ENCODE measurements around the gene SLC2A6. TPM values are rescaled to one million over a fixed set of nuclear protein-coding genes. Genes with fewer than 3 reads are reported as not detected.

SLC2A6 gene
- total RNA-seq, 1 donor from 2014 or later, result 21.7 TPM

DNA sequence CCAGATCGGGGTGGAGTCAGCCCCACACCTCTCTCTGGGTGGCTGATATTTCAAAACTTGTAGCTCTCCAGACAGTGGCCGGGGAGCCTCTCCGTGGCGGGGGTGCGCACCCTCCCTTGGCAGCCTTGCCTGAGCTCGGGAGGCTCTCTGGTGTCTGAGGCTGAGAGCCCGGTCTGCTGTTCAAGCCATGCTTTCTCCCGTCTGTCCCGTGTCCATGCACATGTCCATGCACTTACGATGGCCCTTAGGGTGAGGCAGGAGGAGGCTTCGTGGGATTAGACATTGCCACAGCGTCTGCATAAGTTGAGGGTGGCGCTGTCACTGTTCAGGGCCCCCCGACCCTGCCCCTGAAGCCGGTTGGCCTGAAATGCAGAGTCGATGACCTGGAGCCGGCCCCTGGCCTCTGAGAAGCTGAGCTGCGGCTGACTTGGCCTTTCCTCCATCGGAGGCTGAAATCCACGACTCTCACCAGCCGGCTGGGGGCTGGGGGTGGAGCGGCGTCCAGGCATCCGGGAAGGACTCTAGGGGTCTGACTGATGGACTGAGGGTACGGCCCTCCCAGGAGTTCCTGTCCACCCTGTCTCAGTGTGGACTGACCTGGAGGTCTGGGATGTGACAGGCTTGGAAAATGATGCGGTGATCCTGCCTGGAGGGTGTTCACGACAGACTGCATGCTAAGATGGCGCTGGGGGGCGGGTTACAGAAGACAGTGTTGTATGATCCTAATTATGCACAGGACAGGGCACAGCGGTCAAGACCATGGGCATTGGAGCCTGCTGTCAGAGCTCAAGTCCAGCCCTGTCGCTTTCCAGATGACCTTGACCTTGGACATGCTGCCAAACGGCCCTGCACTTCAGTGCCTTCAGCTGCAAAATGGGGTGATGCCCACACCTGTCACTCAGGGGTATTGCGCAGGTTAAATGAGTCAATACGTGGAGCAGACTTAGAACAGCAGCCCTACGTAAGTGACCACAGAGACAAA lies 18.3 kb upstream of the SLC2A6 start:
- DNase-seq (ENCODE audit: low read depth), result no peak

DNA sequence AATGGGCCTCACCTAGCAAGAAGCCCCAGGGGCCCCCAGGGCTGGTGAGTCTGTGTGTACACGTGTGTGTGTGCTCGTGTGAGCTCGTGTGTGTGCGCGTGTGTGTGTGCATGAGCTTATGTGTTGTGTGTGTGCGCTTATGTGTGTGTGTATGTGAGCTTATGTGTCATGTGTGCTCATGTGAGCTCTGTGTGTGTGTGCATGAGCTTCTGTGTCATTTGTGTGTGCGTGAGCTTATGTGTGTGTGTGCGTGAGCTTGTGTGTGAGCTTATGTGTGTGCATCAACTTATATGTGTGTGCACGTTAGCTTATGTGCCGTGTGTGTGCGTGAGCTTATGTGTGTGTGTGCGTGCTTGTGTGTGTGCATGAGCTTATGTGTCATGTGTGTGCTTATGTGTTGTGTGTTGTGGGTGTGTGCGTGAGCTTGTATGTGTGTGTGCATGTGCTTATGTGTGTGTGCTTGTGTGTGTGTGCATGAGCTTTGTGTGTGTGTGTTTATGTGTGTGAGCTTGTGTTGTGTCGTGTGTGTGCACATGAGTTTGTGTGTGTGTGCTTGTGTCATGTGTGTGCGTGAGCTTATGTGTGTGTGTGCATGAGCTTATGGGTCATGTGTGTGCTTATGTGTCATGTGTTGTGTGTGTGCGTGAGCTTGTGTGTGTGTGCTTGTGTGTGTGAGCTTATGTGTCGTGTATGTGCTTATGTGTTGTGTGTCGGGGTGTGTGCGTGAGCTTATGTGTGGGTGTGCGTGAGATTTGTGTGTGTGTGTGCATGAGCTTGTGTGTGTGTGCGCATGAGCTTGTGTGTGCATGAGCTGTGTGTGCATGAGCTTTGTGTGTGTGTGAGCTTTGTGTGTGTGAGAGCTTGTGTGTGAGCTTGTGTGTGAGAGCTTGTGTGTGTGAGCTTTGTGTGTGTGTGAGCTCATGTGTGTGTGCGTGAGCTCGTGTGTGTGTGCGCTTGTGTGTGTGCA lies 16.7 kb upstream of the SLC2A6 start:
- no peak for DNase-seq (ENCODE audit: low read depth)

DNA sequence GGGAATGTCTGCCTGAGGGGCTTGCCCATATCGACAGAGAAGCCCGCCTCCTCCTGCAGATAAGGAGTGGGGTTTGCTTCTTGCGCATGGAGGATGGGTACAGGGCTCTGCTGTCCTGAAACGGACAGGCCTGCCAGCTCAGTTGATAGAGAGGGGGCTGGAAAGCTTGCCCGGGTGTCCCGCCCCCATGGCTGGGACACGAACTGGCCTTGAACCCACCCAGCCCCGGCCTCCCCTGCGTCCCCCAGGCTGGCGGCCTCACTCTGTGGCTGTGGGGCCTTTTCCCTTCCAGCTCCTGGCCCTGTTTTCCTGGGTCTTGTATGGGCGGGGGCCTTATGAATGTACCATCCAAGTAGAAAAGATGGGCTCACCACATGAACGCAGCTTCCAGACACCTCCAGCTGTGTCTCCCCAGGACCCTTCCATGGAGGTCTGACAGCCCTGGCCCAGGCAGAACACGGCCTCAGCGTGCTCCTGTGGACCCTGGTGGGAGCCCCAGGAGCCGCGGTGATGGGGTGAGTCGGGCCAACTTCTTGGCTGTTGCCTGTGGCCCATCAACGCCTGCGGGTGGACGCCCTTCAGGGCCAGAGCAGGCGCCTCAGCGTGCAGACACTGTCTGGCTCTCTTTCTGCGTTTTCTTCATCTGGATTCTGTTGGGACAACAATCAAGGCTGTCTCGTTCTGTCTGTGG lies 15.9 kb upstream of the SLC2A6 start:
- DNase-seq (ENCODE audit: low read depth), result no peak

DNA sequence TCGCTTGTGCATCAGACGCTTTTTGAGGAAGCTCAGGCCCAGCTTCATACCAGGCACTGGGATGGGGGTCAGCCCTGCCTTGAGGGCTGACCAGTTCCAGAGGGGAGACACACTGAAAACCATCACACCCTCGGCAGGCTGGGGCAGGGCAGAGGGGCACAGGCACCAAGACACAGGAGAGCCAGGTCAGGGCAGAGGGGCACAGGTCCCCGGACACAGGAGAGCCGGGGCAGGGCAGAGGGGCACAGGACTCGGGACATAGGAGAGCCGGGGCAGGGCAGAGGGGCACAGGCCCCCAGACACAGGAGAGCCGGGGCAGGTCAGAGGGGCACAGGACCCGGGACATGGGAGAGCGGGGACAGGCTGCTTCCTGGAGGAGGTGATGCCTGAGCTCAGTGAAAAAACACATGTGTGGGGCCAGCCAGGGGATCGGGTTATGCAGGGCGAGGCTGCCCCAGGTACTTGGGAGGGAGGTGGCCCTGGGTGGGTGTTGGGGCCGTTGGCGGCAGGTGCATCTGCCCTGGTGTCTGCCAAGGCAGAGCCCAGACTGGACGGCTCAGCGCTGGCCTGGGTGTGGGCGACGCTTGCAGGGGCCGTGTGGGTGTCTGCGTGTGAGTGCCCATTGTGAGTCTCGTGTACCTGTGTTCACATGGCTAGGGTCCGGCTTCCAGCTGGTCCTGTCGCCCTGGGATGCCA lies 15.1 kb upstream of the SLC2A6 start:
- no peak for DNase-seq (ENCODE audit: low read depth)

DNA sequence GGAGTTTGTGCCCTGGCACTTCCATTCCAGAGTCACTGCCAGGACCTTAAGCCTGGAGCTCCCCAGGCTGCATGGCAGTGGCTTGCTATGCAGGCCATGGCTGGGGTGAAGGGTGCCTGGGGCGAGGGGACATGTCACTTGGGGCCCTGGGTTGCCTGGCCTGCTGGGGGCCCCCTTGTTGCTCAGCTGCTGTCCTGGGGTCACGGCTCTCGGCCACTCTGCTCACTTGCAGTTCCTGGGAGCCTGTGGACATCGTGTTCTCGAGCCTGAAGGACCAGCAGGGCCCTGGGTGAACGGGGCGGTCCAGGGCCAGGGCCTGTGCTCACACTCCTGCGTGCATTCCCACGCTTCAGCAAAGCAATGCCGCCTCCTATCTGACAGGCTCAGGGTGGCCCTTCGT lies 14.5 kb upstream of the SLC2A6 start:
- DNase-seq (ENCODE audit: low read depth), result no peak

DNA sequence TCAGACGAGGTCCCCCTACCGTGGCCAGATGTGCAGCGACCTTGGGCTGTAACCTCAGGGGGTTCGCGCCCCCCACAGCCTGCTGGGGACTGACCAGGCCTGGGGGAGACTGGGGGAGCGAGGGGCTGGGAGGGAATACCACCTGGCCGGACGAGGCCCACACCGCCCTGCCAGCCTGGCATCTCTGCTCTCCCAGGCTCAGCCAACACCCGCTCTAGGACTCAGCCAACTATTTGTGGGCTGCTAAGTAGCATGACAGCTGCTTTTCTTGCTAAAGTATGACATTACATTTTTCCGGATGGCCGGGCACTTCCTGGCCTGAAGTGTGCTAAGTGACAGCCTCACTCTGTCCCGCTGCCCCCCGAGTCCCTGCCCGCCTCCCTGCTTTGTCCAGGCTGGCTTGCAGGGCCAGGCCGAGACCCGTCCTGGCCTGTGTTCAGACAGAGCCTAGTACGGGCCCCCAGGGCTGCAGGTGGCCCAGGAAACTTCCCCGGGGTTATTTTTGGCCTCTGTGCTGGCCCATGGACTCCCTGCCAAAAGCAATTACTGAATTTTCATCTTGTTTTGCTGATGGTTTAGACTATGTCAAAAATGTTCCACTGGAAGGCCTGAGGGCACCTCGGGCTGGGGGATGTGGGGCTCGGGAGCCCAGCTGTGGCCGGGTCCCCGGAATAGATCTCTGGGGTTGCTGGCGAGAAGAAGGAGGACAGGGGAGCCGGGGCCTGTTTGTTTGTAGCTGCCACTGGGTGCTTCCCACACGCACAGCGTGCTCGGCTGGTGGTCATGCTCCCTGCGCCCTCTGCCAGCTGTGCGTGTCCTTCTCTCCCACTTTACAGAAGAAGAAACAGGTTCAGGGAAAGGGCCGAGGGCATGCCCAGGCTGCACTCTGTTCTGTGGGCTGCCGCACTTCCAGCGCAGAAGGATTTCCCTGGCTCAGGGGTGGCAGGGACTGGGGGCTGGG lies 13.4 kb upstream of the SLC2A6 start:
- DNase-seq (ENCODE audit: low read depth), result no peak

DNA sequence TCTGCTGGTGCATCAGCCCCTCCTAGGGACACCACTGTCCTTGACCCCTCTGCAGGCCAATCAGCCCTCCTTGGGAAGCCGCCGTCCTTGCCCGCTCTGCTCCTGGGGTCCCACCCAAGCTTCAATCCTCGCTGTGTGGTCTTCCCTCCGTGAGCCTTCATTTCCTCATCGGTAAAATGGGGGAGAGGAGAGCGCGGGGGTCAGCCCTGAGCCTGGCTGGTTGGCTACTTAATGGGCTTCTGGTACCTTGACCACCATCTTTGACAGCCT lies 12.7 kb upstream of the SLC2A6 start:
- no peak for DNase-seq (ENCODE audit: low read depth)

DNA sequence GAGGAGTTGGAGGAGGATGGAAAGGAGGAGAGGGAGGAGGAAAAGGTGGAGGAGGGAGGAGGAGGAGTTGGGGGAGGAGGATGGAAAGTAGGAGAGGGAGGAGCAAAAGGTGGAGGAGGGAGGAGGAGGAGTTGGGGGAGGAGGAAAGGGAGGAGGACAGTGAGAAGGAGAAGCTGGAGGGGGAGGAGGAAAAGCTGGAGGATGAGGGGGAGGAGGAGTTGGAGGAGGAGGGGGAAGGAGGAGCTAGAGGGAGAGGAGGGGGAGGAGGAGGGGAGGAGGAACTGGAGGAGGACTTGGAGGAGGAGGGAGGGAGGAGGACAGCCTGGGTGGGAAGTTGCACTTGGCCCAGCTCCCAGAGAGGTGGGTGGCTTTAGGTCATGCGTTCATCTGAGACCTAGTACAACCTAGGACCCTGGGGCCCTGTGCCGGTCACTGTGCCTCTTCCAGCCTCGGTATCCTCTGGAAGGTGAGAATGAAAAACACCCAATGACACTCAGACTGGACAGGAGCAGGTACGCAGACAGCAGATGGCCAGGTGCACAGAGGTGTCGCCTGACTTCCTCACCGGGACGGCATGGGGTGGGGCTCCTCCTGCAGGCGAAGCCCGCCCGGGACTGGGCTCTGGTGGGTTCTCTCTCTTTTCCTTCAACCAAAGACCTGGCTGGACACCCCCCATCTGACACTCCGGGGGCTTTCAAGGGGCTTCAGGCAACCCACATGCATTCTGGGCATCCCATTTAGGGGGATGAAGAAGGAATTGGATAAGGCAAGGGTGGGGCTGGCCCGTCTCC lies 12.2 kb upstream of the SLC2A6 start:
- no peak for DNase-seq (ENCODE audit: low read depth)

DNA sequence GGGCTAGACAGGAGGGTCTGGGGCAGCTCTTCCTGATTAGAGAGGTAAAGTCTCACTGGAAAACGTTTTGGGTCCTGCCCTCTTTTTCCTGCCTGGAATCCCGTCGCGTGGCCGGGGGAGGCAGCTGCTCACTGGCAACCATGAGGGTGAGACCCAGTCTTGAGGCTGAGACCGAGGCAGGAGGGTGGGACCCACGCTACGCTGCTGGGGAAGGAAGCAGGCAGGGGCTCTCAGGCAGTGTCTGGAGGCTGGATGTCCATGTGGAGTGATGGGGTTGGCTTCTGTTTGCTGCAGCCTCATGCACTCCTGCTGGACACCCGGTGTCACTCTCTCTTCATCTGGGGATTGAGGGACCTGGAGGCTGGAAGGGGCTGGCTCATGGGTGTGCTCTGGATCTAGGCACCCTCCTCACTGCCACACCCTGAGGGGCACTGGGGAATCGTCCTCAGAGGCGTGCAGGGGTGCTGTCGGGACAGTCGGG lies 11.3 kb upstream of the SLC2A6 start:
- no peak for DNase-seq (ENCODE audit: low read depth)

DNA sequence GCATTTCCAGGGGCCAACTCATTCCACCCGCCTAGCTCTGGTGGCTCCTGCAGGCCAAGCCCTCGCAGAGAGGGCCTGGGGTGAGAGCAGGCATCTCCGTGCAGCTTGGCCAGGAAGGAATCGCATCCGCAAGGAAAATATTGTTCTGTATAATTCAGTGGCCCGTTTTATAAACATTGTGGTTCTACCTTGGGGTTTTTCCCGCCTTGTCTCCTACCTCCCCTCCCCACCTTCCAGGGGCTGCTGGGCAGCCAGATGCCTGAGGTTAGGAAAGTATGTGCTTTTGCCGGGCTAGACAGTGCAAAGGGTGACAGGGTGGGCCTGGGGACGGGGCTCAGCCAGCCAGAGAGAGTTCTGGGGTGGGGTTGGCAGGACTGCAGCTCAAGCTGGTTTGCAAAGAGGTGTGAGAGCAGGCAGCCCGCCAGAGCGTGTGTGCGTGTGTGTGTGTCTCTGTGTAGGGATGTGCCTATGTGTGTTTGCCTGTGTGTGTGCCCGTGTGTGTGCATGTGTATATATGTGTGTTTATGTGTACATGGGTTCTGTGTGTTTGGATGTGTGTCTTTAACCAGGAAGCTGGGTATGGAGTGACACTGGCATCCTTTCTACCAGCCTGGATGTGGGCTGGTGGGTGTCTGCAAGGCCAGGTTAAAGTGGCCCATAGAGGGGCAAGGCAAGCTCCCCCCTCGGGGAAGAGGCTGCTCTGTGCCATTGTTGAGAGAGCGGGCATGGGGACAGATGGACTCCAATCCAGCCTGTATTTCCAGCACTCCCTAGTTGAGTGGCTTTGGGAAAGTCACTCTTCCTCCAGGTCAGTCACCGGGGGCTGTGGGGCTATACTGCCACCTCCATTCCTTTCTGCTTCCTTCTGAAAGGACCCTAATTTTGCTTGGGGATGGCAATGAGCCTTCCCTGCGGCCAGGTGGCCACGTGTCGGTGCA lies 10.6 kb upstream of the SLC2A6 start:
- no peak for DNase-seq (ENCODE audit: low read depth)

DNA sequence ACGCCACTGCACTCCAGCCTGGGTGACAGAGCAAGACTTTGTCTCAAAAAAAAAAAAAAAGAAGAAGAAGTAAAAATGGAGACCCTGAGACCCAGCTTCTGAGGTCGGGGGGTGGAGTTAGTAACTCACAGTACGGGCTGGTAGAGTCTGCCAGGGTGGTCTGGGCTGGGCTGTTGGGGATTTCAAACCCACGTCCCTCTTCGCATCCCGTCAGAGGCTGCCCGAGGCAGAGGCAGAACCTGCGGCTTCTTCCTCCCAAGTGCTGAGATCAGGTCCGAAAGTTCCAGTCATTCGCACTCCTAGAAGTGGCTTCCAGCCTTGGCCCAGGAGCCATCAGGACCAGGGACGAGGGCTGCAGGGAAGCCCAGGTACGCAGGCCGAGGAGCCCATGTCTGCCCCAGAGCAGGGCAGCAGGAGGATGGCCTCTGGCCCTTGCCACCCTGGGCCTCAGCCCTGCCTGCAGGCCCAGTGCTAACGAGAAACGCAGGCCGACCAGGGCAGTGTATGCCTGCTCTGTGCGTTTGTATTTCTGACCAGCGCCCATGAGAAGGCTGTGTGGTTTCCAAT lies 9.9 kb upstream of the SLC2A6 start:
- no peak for DNase-seq (ENCODE audit: low read depth)

DNA sequence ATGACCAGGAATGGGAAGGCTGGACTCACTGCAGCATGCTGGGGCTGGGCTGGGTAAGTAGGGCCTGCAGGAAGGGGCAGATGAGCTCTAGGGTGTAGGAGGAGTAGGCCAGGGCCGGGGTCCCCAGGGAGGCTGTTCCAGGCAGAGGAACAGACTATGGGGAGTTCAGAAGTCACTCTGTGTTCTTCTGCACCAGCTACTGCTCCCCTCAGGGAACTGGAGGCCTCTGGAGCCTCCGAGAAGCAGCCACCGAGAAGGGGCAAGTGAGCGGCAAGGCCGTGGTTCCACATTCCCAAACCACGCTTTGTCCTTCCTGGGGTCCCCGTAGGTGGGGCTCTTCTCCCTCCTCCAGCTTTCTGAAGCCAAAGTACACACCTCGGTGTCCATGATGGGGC lies 8.4 kb upstream of the SLC2A6 start:
- DNase-seq (ENCODE audit: low read depth), result no peak

DNA sequence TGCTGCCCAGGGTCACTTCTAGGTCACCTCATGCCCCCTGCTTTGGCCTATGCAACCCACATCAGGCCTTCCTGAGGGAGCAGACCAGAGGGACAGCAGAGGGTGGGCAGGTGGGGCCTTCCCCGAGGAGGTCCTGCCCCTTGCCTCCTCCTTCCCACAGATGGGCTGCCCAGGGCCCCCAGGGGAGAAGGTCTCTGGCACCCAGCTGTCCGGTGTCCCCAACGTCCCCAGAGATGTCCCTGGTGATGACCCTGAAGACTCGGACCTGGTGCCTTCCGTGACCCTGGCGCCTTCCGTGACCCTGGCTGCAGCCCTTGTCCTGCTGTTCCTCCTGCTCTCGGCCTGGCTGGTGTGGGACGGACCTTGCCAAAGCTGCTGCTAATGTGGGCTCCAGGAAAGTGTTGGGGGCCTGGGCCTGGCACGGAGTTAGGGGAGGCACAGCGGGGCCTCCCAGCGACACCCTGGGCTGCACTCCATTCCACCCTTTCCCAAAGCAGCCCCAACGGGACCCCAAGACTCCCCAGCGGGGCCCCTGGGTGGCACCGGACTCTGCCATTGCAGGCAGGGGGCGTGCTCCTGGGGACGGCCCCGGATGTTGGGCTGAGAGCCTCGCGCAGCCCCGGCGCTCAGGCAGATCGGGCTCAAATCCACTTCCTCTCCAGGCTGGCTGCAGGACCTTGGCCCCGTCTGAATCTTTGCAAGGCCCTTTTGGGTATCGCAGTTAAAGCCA lies 6.8 kb upstream of the SLC2A6 start:
- DNase-seq (ENCODE audit: low read depth), result no peak

DNA sequence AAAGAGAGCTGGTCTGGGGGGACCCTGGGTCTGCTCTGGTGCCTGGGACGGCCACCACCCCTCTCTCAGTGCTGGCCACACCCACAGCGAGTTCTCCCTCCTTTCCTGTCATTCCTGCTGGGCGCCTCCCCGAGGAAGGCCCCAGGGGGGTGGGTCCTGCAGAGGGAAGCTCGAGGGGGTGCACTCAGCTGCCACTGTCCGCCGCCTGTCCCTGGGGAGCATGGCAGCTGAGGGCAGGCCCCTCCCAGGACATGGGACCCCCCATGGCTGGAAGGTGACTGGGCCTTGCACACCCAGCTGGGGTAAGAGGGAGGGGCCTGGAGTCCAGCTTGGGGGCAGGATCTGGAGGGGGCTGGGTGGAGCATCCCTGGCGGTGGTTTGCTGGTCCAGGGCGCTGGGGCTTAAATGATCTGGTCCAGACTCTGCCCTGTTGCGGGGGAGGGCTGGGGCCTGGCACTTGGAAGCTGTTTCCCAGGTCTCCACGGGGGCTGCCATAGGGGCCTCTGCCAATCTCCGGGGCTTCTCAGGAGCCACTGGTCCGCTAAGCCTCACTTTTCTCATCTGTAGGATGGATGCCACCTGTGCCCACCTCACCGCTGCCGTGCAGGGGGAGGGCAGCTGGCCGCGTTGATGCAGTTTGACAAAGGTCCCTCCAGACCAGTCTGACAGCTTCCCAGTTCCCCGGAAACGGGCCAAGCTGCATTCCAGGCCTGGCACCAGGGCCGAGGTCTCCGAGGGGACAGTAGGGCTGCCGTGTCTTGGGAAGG lies 6.0 kb upstream of the SLC2A6 start:
- no peak for DNase-seq (ENCODE audit: low read depth)

DNA sequence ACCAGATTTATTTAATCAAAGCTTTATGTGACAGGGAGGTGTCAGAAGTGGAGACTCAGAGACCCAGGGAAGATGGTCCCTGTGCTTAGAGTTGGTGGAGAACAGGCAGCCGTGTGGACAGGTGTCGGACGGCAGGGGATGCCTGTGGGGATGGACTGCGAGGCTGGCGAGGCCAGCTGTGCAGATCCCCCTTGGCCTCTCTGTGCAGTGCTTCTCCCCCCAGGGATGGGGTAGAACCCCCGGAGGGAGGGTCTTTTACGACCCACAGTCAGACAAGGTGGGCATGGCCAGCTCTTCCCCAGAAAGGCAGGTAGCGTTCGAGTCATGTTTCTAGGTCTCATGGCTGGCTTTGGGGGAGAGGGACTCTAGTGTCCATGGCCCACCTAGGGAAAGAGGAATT lies 4.7 kb upstream of the SLC2A6 start:
- DNase-seq (ENCODE audit: low read depth), result no peak
